Neural cell (in vitro differentiated cells): ENCODE measurements around the gene MAN1B1.

Experiments used
- CTCF ChIP-seq: fragments of 450-650 bp; IDR thresholded peaks from 2 replicates; pipeline ENCODE4 v1.5.1; 2014; ENCODE audit warnings: antibody characterized with exemption, mild to moderate bottlenecking, moderate library complexity; ENCODE audit not compliant: poor library complexity, severe bottlenecking
- EP300 ChIP-seq: fragments of 450-650 bp; conservative IDR thresholded peaks from 2 replicates; pipeline ENCODE4 v1.6.1; 2014; ENCODE audit warnings: antibody characterized with exemption, mild to moderate bottlenecking, moderate library complexity; ENCODE audit not compliant: poor library complexity, severe bottlenecking
- EZH2 ChIP-seq: fragments of 200-600, 300-800 bp; shearing (Covaris generic), sonication (generic); IDR thresholded peaks from 2 replicates; pipeline ENCODE4 v1.6.1; 2014; ENCODE audit warnings: antibody characterized with exemption, low read length, borderline replicate concordance, mild to moderate bottlenecking; ENCODE audit not compliant: insufficient read depth, poor library complexity, severe bottlenecking
- MXI1 ChIP-seq: fragments of 450-650 bp; conservative IDR thresholded peaks from 2 replicates; pipeline ENCODE4 v1.6.1; 2014; ENCODE audit warnings: antibody characterized with exemption, mild to moderate bottlenecking; ENCODE audit not compliant: poor library complexity, severe bottlenecking
- POLR2AphosphoS5 ChIP-seq: IDR thresholded peaks from 2 replicates; pipeline ENCODE4 v1.6.1; 2012
- RAD21 ChIP-seq: fragments of 450-650 bp; conservative IDR thresholded peaks from 2 replicates; pipeline ENCODE4 v1.6.1; 2014; ENCODE audit warnings: antibody characterized with exemption, mild to moderate bottlenecking, moderate library complexity
- REST ChIP-seq: IDR thresholded peaks from 2 replicates; pipeline ENCODE4 v1.6.1; 2012; ENCODE audit warnings: borderline replicate concordance
- SMC3 ChIP-seq: fragments of 450-650 bp; conservative IDR thresholded peaks from 2 replicates; pipeline ENCODE4 v1.6.1; 2014; ENCODE audit warnings: antibody characterized with exemption, mild to moderate bottlenecking, moderate library complexity; ENCODE audit not compliant: poor library complexity
- TAF1 ChIP-seq: IDR thresholded peaks from 2 replicates; pipeline ENCODE4 v1.6.1; 2012; ENCODE audit warnings: low read depth

- no peak for TF ChIP-seq CTCF
- no peak for TF ChIP-seq EZH2
- no peak for TF ChIP-seq POLR2AphosphoS5
- TF ChIP-seq SMC3 = no peak
- no peak for TF ChIP-seq TAF1
- no peak for TF ChIP-seq EP300
- TF ChIP-seq RAD21 = no peak
- no peak for TF ChIP-seq REST
- TF ChIP-seq MXI1 = no peak
Measured at GRCh38 chr9:137075275-137075775, 11.5 kb upstream of the MAN1B1 start.
